M059J (cell line): ENCODE measurements around the gene ATP6AP2. TPM values are rescaled to one million over a fixed set of nuclear protein-coding genes. Genes with fewer than 3 reads are reported as not detected.
A peak's percentile ranks its signal among the peaks of the same experiment; 100 is the strongest.
"Not testable (repeated sequence)": the region's sequence is repeated elsewhere in the genome, so short reads cannot be mapped to it uniquely, and the experiment has no call there.

ENCODE experiments used
- DNase-seq: peaks from one replicate; pipeline ENCODE4 v3.0.0-alpha.2; 2012; ENCODE audit warnings: low read depth
- total RNA-seq: library from RNA; depleted of rRNA; stranded (reverse); fragments of >200 nt; shearing (Covaris generic); gene quantifications from 2 replicates; pipeline ENCODE4 v1.2.3, GENCODE V29; 2014; rRNA removed

ATP6AP2 gene, protein sequence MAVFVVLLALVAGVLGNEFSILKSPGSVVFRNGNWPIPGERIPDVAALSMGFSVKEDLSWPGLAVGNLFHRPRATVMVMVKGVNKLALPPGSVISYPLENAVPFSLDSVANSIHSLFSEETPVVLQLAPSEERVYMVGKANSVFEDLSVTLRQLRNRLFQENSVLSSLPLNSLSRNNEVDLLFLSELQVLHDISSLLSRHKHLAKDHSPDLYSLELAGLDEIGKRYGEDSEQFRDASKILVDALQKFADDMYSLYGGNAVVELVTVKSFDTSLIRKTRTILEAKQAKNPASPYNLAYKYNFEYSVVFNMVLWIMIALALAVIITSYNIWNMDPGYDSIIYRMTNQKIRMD
- total RNA-seq = 205 and 228 TPM in 2 replicates

DNA sequence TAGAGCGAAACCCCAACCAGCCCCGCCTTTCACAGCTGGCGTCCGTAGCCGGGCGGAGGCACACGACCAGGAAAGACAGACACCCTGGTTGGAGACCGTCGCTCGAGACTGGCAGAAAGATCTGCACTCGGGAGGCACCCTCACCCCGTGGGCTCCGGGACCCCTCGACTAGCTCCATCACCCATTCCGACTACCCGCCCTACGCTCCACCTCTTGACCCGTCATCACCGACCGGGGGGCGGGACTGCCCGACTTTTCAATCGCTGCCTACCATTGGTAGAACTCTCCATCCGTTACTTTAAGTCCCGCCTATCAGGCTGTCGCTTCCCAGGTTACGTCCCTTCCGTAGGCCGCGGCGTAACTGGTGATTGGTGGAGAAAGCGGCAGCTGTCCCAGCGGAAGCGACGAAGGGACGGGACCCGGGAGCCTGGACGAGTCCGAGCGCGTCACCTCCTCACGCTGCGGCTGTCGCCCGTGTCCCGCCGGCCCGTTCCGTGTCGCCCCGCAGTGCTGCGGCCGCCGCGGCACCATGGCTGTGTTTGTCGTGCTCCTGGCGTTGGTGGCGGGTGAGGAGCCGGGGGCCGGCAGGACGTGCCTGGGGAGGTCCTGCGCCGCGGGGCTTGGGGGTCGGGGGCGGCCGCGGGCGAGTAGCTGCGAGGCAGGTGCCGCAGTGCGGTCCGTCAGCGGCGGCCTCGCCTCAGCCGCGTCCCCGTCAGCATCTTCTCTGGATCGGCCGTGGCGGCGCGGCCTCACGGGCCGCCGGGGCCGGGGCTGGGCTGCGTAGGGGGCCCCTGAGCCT lies at the start of gene ATP6AP2:
Gene ATP6AP2, plus strand, starts transcription at position 434 of the 799 bp plus-strand sequence. Its CDS starts 96 bp downstream, at position 530.
- peak; percentile 95 for DNase-seq

DNA sequence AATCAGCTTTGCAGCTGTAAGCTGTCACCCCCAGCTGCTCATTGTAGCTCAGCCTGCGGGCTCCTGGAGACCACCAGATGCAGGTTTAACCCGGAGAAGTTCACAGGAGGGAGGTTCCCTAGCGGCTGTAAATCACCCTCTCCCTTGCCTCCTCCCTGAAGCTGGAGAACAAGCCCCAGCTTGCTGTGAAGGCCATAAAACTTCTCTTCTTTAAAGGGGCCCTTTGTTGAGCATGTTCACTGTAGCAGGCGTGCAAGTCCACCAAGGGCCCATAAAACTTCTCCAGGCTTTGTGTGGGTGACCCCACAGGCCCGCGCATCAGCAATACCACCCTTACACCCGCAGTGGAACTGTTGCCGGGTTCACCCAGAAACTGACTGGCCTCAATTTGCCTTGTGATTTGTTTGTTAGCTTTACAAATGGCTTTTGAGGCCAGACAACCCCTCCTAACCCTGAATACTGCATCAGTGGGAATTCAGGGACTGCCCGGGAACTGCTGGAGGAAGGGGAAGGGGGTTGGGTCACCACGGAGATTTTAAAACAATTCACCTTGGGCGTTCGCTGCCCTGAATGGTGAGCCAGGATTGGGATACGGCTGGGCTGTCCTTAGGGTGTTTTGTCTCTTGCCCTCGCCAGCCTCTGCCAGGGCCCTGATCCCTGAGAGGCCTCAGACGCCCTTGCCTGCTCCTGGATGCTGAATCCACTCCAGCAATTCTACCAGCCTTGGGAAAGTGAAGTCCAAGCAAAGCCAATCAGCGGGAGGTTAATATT lies 49.5 kb upstream of the ATP6AP2 start:
- no peak for DNase-seq

DNA sequence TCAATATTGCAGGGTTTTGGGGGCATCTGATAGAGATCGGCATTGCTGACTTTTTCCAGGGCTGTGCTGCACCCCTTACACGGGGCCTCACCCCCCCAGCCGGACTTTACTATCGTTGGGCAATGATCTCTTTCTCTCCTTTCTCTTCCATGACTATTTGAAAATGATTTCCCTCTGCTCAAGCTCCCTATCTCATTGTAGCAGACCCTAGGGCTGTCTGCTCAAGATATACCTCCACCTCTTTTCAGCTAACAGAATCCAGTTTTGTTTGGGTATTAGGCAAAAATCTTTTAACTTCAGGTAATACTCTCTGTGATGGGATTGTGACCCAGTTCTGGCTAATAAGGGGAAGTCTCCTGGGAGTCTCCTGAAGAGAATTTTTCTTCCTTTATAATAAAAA lies 43.5 kb upstream of the ATP6AP2 start:
- no peak for DNase-seq

DNA sequence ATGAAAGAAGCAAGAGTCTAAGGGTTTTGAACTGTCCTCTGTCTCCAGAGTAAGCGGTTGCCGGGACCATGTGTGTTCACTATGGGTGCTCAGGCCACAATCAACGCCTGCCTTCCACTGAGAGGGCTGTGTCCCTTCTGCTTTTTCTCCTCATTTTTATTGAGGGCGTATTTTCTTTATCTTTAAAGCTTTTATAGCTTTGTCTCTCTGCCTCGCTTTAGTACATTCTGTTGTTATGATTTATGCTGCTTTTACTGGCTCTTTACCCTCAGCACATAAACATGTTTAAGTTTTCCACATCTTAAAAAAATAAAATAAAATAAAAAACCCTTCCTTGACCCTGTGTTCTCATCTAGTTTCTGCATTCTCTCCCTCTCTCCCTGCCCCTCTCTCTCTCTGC lies 42.4 kb upstream of the ATP6AP2 start:
- DNase-seq = no peak

DNA sequence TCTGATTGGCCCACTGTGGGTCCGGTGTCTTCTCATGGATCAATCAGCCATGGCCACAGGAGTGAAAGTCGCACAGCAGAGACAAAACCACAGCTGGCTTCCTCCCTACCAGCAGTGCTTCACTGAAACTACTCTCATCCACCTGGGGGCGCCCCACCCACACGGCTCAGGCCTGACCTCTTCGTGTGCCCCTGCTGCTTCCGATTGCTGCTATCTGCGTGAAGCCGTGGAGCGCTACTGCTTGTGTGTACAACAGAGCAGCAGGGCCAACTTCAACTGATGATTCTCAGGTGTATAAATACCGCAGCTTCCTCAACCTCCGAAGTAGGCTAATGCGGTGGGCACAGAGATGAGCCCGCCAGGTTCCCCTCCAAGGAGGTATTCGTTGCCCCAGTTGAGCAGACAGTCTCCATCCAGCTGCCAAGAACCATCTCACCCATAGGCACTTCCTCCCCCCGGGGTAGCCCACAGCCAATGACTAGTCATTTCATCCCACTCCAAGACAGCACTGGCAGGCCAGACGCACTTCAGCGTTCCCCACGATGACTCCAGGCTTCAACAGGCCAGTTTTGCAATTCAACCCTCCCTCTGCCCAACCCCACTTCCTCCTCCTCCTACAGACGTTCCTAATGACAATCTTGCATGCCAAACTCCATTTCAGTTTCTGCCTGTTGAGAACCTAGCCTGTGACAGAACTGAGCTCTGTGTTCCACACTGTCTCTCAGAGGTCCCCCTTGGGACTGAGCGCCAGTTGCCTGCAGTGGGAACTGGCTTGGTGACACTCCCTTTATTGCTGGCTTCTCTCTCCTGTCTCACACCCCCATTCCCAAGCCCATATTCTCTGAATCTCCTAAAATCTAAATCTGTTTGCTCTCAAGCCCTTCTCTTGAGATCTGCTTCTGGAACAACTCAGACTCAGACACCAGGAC lies 41.3 kb upstream of the ATP6AP2 start:
- peak; percentile 39 for DNase-seq

DNA sequence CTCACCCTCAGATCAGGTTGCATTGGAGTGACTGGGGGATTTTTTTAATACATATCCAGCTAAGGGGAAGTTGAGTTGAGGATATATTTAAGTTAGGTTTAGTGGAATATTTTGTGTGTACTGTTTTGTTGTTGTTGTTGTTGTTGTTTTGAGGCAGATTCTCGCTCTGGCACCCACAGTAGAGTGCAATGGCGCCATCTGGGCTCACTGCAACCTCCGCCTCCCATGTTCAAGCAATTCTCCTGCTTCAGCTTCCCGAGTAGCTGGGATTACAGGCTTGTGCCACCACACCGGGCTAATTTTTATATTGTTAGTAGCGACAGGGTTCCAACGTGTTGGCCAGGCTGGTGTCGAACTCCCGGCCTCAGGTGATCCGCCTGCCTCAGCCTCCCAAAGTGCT lies 38.6 kb upstream of the ATP6AP2 start:
- no peak for DNase-seq

DNA sequence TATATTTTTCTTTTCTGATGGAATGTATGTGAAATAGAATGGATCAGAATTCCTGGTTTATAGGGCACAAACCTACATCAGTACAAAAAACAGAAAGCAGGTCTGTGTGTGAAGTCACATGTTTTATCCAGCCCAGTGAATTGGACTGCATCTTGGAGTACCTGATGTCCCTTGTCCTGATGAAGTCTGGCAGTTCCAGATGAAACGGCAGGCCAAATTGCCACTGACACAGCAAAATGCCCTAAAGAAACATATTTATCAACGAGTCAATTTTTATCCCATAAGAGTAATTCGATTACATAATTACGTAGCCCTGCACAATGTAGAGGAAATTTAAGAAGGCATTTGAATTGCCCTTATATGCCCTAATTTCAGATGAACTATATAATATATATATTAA lies 37.8 kb upstream of the ATP6AP2 start:
- DNase-seq = no peak

DNA sequence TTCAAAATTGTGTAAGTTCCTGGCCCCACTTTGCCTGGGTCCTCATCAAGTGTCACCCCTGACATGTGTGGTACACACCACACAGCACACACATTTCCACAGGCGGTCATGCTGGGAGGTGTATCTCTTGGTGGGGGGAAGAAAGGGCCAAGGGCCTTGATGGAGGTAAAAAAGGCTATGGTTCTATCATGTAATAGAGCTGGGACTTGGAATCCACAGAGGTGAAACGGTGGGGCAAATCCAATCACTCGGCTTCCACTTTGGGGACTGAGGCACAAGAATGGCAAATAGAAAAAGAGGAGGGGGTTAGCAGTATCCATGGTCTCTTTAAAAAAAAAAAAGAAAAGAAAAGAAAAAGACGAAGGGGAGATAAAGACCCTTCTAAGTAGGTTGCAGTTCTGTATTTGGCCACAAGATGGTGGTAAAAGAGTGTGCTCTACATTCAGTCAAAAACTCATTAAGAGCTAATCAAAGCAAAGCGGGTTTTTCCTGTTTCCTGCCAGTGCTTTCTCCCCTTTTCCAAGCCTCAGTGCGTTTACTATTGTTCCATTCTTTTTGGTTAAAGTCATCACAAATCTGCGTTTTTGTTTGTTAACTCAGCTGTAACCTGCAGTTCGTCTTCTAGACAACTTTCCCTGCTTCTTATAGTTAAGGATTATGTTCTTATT lies 37.0 kb upstream of the ATP6AP2 start:
- peak; percentile 40 for DNase-seq

DNA sequence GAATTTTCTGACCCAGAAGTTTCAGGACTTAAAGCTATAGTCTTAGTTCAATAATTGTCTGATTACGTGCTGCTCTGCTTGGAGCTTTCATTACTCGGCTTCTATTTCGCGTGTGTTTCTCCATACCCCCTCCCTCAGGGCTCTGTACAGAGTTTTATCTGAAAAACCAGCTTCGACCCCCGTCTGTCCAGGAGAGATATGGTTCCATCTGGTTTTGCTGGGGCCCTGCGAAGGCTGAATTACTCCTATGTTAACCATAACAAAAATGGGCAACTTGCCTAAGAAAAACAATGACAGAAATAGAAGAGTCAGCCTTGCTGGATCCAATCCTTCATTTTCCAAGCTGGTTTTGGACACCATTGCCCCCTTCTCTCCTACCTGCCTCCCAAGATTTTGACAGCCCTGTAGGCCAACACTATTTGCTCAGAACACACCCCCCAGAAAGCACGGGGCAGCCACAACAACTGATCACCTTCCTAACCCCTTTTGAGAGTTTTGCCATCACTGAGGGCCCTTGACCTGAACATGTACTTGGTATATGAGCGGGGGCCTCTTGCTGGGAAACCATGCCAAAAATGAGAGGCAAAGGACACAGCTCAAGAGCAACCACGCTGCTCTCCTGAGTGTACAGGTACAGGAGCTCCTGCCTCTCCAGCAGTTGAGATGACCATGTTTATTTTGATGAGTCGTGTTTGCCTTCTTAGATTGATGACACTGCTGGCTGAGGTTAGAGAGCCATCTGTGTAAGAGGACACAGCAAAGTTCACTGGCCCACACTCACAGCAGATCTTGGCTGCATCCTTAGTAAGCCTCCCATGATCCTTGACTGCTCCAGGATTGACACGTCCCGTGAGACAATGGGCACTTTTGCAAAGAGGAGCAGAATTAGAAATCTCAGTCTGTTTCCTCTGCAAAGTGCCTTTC lies 36.2 kb upstream of the ATP6AP2 start:
- DNase-seq = peak; percentile 47

DNA sequence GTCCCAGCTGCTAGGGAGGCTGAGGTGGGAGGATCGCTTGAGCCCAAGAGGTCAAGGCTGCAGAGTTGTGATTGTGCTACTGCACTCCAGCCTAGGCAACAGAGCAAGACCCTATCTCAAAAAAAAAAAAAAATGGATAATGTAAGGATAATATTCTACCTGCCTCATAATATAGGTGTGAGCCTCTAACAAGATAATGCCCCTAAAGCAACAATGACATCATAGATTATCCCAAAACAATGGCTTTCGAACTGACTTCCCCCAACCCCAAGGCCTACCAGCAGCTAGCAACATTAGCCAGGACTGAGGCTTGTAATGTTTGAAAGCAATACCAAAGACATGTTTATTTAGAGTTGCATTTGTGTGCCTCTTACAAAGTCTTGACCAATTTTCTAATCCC lies 33.9 kb upstream of the ATP6AP2 start:
- DNase-seq = no peak

DNA sequence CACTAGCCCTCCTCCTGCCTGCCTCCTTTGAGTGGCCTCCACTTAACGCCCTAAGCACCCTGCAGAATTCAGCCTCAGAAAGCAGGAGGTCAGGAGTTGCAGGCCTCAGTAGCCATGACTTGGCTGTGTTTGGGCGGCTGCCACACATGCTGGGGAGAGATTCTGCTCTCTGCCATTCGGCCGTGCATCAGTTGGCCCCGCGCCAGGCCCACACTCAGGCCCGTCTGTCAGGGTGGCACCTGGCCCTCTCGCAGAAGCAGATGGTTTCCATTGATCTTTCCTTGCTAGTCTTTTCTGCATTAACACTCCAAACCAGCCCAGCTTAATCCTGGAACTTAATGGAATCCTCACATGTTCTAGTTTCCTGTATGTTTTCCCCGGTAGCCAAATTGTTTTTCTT lies 30.7 kb upstream of the ATP6AP2 start:
- no peak for DNase-seq

DNA sequence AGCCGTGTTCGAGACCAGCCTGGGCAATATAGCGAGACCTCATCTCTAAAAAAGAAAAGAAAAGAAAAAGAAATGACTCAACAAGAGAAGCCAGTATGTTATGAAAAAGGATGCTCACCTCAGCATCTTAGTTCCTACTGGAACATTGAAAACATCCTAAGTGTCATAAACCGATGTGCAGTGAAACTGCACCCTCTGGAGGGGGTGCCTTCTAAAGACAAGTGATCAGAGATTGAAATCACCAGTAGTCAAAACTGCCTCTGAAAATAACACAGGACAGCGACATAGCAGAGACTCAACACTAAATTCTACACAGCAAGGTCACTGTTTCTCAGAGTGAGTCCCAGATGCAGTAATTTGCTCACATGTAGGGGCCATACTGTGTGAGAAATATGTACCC lies 28.0 kb upstream of the ATP6AP2 start:
- DNase-seq = peak; percentile 31

DNA sequence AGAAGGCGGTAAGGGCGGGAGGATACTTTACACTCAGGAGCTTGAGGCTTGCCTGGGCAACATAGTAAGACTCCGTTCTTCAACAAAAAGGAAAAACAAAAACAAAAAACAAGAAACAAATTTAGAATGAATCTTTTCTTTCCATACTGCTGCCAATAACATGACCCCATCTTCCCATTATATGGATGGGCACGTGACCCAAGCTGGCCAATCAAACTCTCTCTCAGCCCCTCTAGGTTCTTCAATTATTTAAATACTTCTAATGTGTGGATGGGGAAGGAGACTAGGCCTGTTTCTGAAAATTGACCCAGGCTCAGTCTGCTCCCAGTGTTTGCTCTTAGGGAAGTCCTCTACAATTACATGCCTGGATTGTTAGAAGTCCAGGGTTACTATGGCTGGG lies 22.2 kb upstream of the ATP6AP2 start:
- DNase-seq = no peak

DNA sequence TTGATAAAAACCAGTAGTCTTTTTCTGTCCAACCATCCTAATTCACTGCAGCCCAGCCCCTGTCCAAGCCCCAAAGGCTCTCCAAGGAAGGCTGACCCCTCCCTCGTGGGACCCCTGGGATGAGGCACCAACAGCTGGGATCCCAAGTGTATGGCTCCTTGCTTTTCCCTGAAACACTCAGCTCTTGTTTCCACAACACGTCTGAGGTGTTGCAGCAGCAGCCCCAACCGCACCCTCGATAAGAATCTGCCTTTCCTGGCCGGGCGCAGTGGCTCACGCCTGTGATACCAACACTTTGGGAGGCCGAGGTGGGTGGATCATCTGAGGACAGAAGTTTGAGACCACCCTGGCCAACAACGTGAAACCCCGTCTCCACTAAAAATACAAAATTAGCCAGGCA lies 17.0 kb upstream of the ATP6AP2 start:
- no peak for DNase-seq

DNA sequence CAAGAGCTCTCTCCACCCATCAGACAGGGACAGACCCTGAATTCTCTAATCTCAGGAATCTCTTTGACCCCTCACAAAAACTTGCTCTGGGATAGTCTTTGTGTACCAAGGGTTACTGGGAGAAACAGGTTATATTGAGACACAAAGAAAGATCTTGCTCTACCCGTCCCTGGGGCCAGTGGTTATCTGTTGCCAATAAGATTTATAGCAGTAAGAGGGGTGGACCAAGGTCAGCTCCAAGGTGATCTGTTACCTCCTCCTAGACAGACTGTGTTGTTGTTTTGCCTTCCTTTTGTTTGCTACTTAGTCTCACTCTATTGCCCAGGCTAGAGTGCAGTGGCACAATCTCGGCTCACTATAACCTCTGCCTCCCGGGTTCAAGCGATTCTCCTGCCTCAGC lies 16.3 kb upstream of the ATP6AP2 start:
- DNase-seq = no peak

DNA sequence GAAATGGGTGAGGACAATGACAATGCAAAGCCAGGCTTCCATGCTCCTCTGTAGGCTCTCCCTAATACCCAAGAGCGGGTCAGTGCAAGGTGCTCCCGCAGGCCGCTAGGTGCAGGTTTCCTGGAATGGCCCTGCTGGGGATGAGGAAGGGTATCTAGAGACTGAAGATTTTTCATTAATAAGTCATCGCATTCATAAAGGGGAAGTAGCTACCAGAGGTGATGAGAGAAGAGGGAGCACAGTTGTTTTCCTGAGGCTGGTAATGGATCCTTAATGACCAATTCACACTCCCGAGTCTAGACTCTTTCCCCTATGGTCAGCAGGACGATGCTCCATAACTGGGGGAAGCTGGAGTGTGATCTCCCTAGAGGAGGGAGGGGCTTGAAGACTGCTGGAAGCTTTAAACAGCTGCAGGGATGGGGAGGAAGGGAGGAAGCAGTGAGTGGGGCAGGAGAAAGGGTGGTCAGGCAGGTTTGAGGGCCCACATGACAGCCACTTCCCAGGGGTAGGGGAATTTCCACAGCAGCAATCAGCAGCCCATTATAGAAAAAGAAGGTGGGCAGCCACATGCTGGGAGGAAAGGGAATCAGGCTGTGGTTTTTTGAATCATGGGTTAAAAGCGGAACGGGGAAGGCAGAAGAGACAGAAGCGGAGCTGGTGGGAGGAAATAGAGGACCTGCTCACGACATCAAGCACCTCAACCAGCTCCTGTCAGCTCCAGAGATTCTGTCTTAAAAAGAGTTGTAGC lies 10.2 kb upstream of the ATP6AP2 start:
- DNase-seq = no peak

DNA sequence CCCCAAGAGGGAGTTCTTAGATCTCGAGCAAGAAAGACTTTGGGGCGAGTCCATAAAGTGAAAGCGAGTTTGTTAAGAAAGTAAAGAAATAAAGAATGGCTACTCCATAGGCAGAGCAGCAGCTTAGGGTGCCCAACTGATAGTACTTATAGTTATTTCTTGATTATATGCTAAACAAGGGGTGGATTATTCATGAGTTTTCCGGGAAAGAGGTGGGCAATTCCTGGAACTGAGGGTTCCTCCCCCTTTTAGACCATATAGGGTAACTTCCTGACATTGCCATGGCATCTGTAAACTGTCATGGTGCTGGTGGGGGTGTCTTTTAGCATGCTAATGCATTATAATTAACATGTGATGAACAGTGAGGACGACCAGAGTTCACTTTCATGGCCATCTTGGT lies 9.6 kb upstream of the ATP6AP2 start:
- not testable (repeated sequence) for DNase-seq

DNA sequence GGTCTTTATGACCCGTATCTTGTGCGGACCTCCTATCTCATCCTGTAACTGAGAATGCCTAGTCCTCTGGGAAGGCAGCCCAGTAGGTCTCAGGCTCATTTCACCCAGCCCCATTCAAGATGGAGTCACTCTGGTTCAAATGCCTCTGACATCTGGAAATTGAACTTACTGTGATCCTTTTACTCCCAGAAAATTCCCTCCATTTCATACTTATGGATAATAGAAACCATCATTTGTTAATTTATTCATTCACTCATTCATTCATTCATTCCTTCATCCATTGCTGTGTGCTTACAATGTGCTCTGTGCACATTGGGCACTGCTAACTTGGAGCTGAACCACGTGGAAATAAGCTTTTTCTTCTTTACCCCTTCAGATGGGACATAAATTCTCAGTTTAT lies 9.2 kb upstream of the ATP6AP2 start:
- DNase-seq = no peak

DNA sequence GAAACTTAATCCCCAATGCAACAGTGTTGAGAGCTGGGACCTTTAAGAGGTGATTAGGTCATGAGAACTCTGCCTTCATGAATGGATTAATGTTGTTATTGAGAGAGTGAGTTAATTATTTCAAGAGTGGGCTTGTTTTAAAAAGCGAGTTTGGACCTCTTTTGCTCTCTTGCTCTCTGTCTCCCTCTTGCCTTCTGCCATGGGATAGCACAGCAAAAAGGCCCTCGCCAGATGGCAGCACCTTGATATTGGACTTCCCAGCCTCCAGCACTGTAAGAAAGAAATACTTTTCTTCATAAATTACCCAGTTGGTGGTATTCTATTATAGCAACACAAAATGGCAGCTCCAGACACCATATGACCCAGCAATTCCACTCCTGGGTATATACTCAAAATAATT lies 7.0 kb upstream of the ATP6AP2 start:
- peak; percentile 34 for DNase-seq
